Psoas muscle (tissue), 8 donors: ENCODE data around the gene FASLG. TPM values are rescaled to one million over a fixed set of nuclear protein-coding genes. Genes with fewer than 3 reads are reported as not detected.

ENCODE experiments used
- ATAC-seq, 4 donors: fragments of 200-7000 bp; cut with Tn5 transposase; one replicate each; pipeline ENCODE4 v1.9.1; 2020; ENCODE audit warnings: moderate library complexity in 3 of 4, mild to moderate bottlenecking in 2 of 4
- DNase-seq, 2 donors: peaks; one replicate each; pipeline ENCODE4 v3.0.0-alpha.2; 2020
- H3K27ac ChIP-seq: fragments of 200-600 bp; one replicate; pipeline ENCODE4 v1.8.0; 2022
- H3K27me3 ChIP-seq, 3 donors: fragments of 200-600 bp in 1 of 3; one replicate each; pipeline versions ENCODE4 v1.6.1 to v1.8.0; 2013 to 2022; ENCODE audit warnings: low read length in 2 of 3, mild to moderate bottlenecking in 2 of 3, moderate library complexity in 1 of 3; ENCODE audit not compliant: insufficient read depth in 3 of 3
- H3K36me3 ChIP-seq, 2 donors: fragments of 200-600 bp in 1 of 2; one replicate each; pipeline versions ENCODE4 v1.6.1 to v1.8.0; 2013 to 2022; ENCODE audit warnings: low read depth in 1 of 2, mild to moderate bottlenecking in 1 of 2, moderate library complexity in 1 of 2; ENCODE audit not compliant: insufficient read depth in 1 of 2
- H3K4me1 ChIP-seq: fragments of 200-600 bp; one replicate; pipeline ENCODE4 v1.8.0; 2022
- H3K4me3 ChIP-seq: fragments of 200-600 bp; one replicate; pipeline ENCODE4 v1.8.0; 2022; ENCODE audit warnings: mild to moderate bottlenecking
- H3K9me3 ChIP-seq: fragments of 200-600 bp; one replicate; pipeline ENCODE4 v1.8.0; 2022
- CTCF ChIP-seq: fragments of 200-600 bp; IDR thresholded peaks from one replicate; pipeline ENCODE4 v1.8.0; 2022; ENCODE audit warnings: antibody characterized with exemption
- WGBS, 3 donors: extraction: QIAGEN DNeasy Blood & Tissue Kit; methylation state at CpG; one replicate each; pipeline versions ENCODE4 v1.1.6 to v1.1.7; 2013; 5-methylcytosine and 5-hydroxymethylcytosine counted together
- intact Hi-C, 2 donors: fragments of 100-400 bp; cut with DNase I; formaldehyde crosslinking; loops; one replicate each; pipeline versions ENCODE4 v1.11.0 to v1.14.2; 2022
- polyA plus RNA-seq, 3 donors: library from polyadenylated mRNA; stranded (reverse); fragments of 200-250 nt; gene quantifications; one replicate each; pipeline ENCODE4 v1.2.3, GENCODE V29; 2013
- total RNA-seq, 4 donors: library from RNA; stranded (reverse); fragmentation: NEBNext Ultra II Directional in 2 of 4; extraction: Animal tissue kit (Norgen Biotek cat#: 25700) in 2 of 4; gene quantifications; one replicate each; pipeline versions ENCODE4 v1.2.1 to v1.2.4, GENCODE V29; 2021 to 2023
- donor health status: healthy with polysubstance abuse.
- donor health status: DM: no; HTN: no; CAD: no; lungs with moderate emphysema.
- donor health status: Bipolar disorder and iron deficiency.
- donor health status: healthy.
- donor health status: DM: yes; HTN: yes; CAD: no.
- donor health status: DM: no; HTN: no; CAD: no.
- donor health status: DM: no; HTN: no; CAD: no.
- donor health status: DM: yes; HTN: yes; CAD: no.

FASLG gene
- total and polyA plus RNA-seq, 7 donors: 0.17 TPM; not detected in 6

- ATAC-seq (no peak), DNase-seq (no peak)
- Histone ChIP-seq H3K9me3 (no peaks in the 10 kb centered on the region), H3K4me3 (no peak overlapping the region), H3K27ac (no peak overlapping the region), H3K36me3 (no peaks in the 10 kb centered on the region), H3K27me3 (no peaks in the 10 kb centered on the region), H3K4me1 (peaks cover 4% of the 10 kb centered on the region)
- WGBS, 3 donors: 66 to 75% (median 68%) methylated on average over 3 of the region's 3 CpGs
- intact Hi-C loops: no loop called here
- no peak for TF ChIP-seq CTCF
Measured at GRCh38 chr1:172699111-172699510, 40.2 kb downstream of the FASLG start.

GRCh38 chr1:172699695-172700227, 40.9 kb downstream of the FASLG start:
- Histone ChIP-seq H3K27ac (no peak overlapping the region), H3K9me3 (no peaks in the 10 kb centered on the region), H3K36me3 (no peaks in the 10 kb centered on the region), H3K4me1 (peaks cover 4% of the 10 kb centered on the region), H3K4me3 (no peak overlapping the region), H3K27me3 (no peaks in the 10 kb centered on the region)
- 26 to 40% (median 27%) methylated on average over 4 of the region's 4 CpGs for WGBS, 3 donors
- DNase-seq: no peak
- intact Hi-C loops: no loop called here
- no peak for TF ChIP-seq CTCF
- peak; percentile 23 to 71 (median 58) for ATAC-seq

- peaks cover 4% of the 10 kb centered on the region for H3K4me1 ChIP-seq
- no peaks in the 10 kb centered on the region for H3K36me3 ChIP-seq
- intact Hi-C loops: no loop called here
- H3K27ac ChIP-seq: no peak overlapping the region
- DNase-seq: no peak
- H3K27me3 ChIP-seq: no peaks in the 10 kb centered on the region
- TF ChIP-seq CTCF: no peak
- H3K9me3 ChIP-seq: no peaks in the 10 kb centered on the region
- H3K4me3 ChIP-seq: no peak overlapping the region
- WGBS, 3 donors: 93 to 94% (median 93%) methylated on average over 3 of the region's 3 CpGs
- ATAC-seq: no peak
Measured at GRCh38 chr1:172700556-172700955, 41.7 kb downstream of the FASLG start.

- ATAC-seq (no peak), DNase-seq (no peak)
- TF ChIP-seq CTCF: no peak
- H3K4me3 ChIP-seq: no peak overlapping the region
- H3K27ac ChIP-seq: no peak overlapping the region
- no peaks in the 10 kb centered on the region for H3K36me3 ChIP-seq
- WGBS, 3 donors: 36 to 52% (median 48%) methylated on average over 1 of the region's 1 CpG
- peaks cover 0 to 4% (median 0%) of the 10 kb centered on the region in 3 donors for H3K27me3 ChIP-seq
- H3K9me3 ChIP-seq: no peaks in the 10 kb centered on the region
- intact Hi-C loops: no loop called here
- H3K4me1 ChIP-seq: peaks cover 4% of the 10 kb centered on the region
Measured at GRCh38 chr1:172704001-172704400, 45.1 kb downstream of the FASLG start.
